Small intestine (tissue), 7 donors: ENCODE results near the gene PTAFR. TPM values are rescaled to one million over a fixed set of nuclear protein-coding genes. Genes with fewer than 3 reads are reported as not detected.

Experiments
- DNase-seq, 2 donors: peaks; one replicate each; pipeline versions ENCODE4 v3.0.0 to v3.0.0-alpha.2; 2013
- FAIRE-seq: peaks from 2 replicates; lab custom pipeline; 2012; peaks lifted over from hg19 to GRCh38; lab: Jason Lieb, UNC
- H3K27ac ChIP-seq, 3 donors: one replicate each; pipeline ENCODE4 v1.5.1; 2013; ENCODE audit warnings: low read length in 2 of 3, mild to moderate bottlenecking in 2 of 3, control low read depth in 1 of 3, inconsistent platforms in 1 of 3, low read depth in 1 of 3, moderate library complexity in 1 of 3
- H3K27me3 ChIP-seq, 3 donors: one replicate each; pipeline ENCODE4 v1.6.1; 2013; ENCODE audit warnings: low read length in 3 of 3, inconsistent platforms in 1 of 3; ENCODE audit not compliant: control insufficient read depth in 3 of 3, insufficient read depth in 3 of 3
- H3K36me3 ChIP-seq, 3 donors: one replicate each; pipeline ENCODE4 v1.6.1; 2013; ENCODE audit warnings: low read length in 3 of 3, inconsistent platforms in 1 of 3, low read depth in 1 of 3, mild to moderate bottlenecking in 1 of 3, moderate library complexity in 1 of 3; ENCODE audit not compliant: control insufficient read depth in 3 of 3, insufficient read depth in 2 of 3
- H3K4me1 ChIP-seq, 3 donors: one replicate each; pipeline ENCODE4 v1.6.1; 2013; ENCODE audit warnings: low read length in 2 of 3, inconsistent platforms in 1 of 3, low read depth in 1 of 3, mild to moderate bottlenecking in 1 of 3, moderate library complexity in 1 of 3; ENCODE audit not compliant: control insufficient read depth in 3 of 3, insufficient read depth in 2 of 3
- H3K4me3 ChIP-seq, 3 donors: one replicate each; pipeline ENCODE4 v1.5.1; 2013; ENCODE audit warnings: low read length in 3 of 3, control low read depth in 1 of 3, inconsistent platforms in 1 of 3, low read depth in 1 of 3, mild to moderate bottlenecking in 1 of 3, moderate library complexity in 1 of 3
- H3K9me3 ChIP-seq, 2 donors: one replicate each; pipeline ENCODE4 v1.6.1; 2013; ENCODE audit warnings: low read depth in 1 of 2, low read length in 1 of 2; ENCODE audit not compliant: control insufficient read depth in 2 of 2, insufficient read depth in 1 of 2
- WGBS, 3 donors: extraction: QIAGEN DNeasy Blood & Tissue Kit; methylation state at CpG; one replicate each; pipeline ENCODE4 v1.1.7; 2013; 5-methylcytosine and 5-hydroxymethylcytosine counted together
- polyA plus RNA-seq, 4 donors: library from polyadenylated mRNA; stranded (reverse) in 3 of 4; unstranded in 1 of 4; fragments of 200-250 nt in 3 of 4; fragments of 120-200 nt in 1 of 4; gene quantifications; one replicate each; pipeline versions ENCODE4 v1.2.1 to v1.2.3, GENCODE V29; 2013
- donor health status: healthy with polysubstance abuse.
- donor health status: control.
- donor health status: control.
- donor health status: Bipolar disorder and iron deficiency.
- donor health status: healthy.

Gene PTAFR
- polyA plus RNA-seq, 4 donors: 1.1 to 5.2 (median 2.6) TPM

- DNase-seq: no peak
- H3K27ac ChIP-seq: peak overlapping the region in 1 of 3 donors; percentile 2
- WGBS, 3 donors: 87 to 98% (median 87%) methylated on average over 4 of the region's 4 CpGs
- no peak for FAIRE-seq
- no peaks in the 10 kb centered on the region for H3K27me3 ChIP-seq
- H3K4me1 ChIP-seq: peaks cover 0 to 13% (median 10%) of the 10 kb centered on the region in 3 donors
- H3K9me3 ChIP-seq: no peaks in the 10 kb centered on the region
- H3K36me3 ChIP-seq: peaks cover 0 to 2% (median 0%) of the 10 kb centered on the region in 3 donors
- no peak overlapping the region for H3K4me3 ChIP-seq
Observed at GRCh38 chr1:28159243-28159642, 17.2 kb downstream of the PTAFR start.

GRCh38 chr1:28157894-28158293 is 18.6 kb downstream of the PTAFR start:
- Histone ChIP-seq H3K27ac (no peak overlapping the region), H3K4me3 (no peak overlapping the region), H3K27me3 (no peaks in the 10 kb centered on the region), H3K9me3 (no peaks in the 10 kb centered on the region), H3K36me3 (no peaks in the 10 kb centered on the region), H3K4me1 (peaks cover 0 to 7% (median 4%) of the 10 kb centered on the region in 3 donors)
- WGBS, 3 donors: 92 to 94% (median 93%) methylated on average over 8 of the region's 8 CpGs
- no peak for FAIRE-seq
- DNase-seq: no peak

GRCh38 chr1:28156821-28157220 is 19.7 kb downstream of the PTAFR start:
- Histone ChIP-seq H3K9me3 (no peaks in the 10 kb centered on the region), H3K27ac (no peak overlapping the region), H3K4me3 (no peak overlapping the region), H3K36me3 (no peaks in the 10 kb centered on the region), H3K27me3 (no peaks in the 10 kb centered on the region), H3K4me1 (peaks cover 0 to 5% (median 4%) of the 10 kb centered on the region in 3 donors)
- no peak for DNase-seq
- no peak for FAIRE-seq
- WGBS, 3 donors: 73 to 95% (median 82%) methylated on average over 4 of the region's 4 CpGs

GRCh38 chr1:28155628-28156027 is 20.9 kb downstream of the PTAFR start:
- no peak for FAIRE-seq
- no peak overlapping the region for H3K27ac ChIP-seq
- 84 to 91% (median 89%) methylated on average over 4 of the region's 4 CpGs for WGBS, 3 donors

GRCh38 chr1:28154078-28154594 is 22.4 kb downstream of the PTAFR start:
- H3K27ac ChIP-seq: no peak overlapping the region
- 68 to 76% (median 72%) methylated on average over 9 of the region's 9 CpGs for WGBS, 3 donors
- peaks cover 0 to 5% (median 0%) of the 10 kb centered on the region in 3 donors for H3K4me1 ChIP-seq
- no peak for DNase-seq
- no peak for FAIRE-seq
- H3K27me3 ChIP-seq: no peaks in the 10 kb centered on the region
- no peak overlapping the region for H3K4me3 ChIP-seq
- no peaks in the 10 kb centered on the region for H3K9me3 ChIP-seq
- H3K36me3 ChIP-seq: peaks cover 0 to 5% (median 0%) of the 10 kb centered on the region in 3 donors

More at GRCh38 chr1:28155628-28156027, 20.9 kb downstream of the PTAFR start:
- no peaks in the 10 kb centered on the region for H3K27me3 ChIP-seq
- no peaks in the 10 kb centered on the region for H3K9me3 ChIP-seq
- no peak overlapping the region for H3K4me3 ChIP-seq
- H3K36me3 ChIP-seq: no peaks in the 10 kb centered on the region
- DNase-seq: no peak
- peaks cover 0 to 5% (median 2%) of the 10 kb centered on the region in 3 donors for H3K4me1 ChIP-seq

GRCh38 chr1:28150125-28150780 is 26.2 kb downstream of the PTAFR start:
- no peak for DNase-seq
- no peaks in the 10 kb centered on the region for H3K9me3 ChIP-seq
- FAIRE-seq: no peak
- no peak overlapping the region for H3K27ac ChIP-seq
- H3K4me1 ChIP-seq: peaks cover 0 to 5% (median 0%) of the 10 kb centered on the region in 3 donors
- H3K27me3 ChIP-seq: no peaks in the 10 kb centered on the region
- H3K36me3 ChIP-seq: peaks cover 0 to 5% (median 0%) of the 10 kb centered on the region in 3 donors
- no peak overlapping the region for H3K4me3 ChIP-seq
- 94 to 96% (median 96%) methylated on average over 23 of the region's 23 CpGs for WGBS, 3 donors

GRCh38 chr1:28148880-28149195 is 27.7 kb downstream of the PTAFR start:
- H3K36me3 ChIP-seq: peaks cover 0 to 5% (median 0%) of the 10 kb centered on the region in 3 donors
- H3K27me3 ChIP-seq: no peaks in the 10 kb centered on the region
- no peak for DNase-seq
- no peak overlapping the region for H3K27ac ChIP-seq
- 87 to 100% (median 100%) methylated on average over 1 of the region's 1 CpG for WGBS, 3 donors
- no peak for FAIRE-seq
- no peak overlapping the region for H3K4me3 ChIP-seq
- H3K9me3 ChIP-seq: no peaks in the 10 kb centered on the region
- H3K4me1 ChIP-seq: no peaks in the 10 kb centered on the region

- Histone ChIP-seq H3K9me3 (no peaks in the 10 kb centered on the region), H3K4me1 (no peaks in the 10 kb centered on the region), H3K4me3 (no peak overlapping the region), H3K27me3 (no peaks in the 10 kb centered on the region), H3K27ac (no peak overlapping the region), H3K36me3 (peaks cover 0 to 5% (median 0%) of the 10 kb centered on the region in 3 donors)
- 77 to 87% (median 83%) methylated on average over 16 of the region's 16 CpGs for WGBS, 3 donors
- DNase-seq: no peak
- FAIRE-seq: no peak
Observed at GRCh38 chr1:28147264-28148094, 29.0 kb downstream of the PTAFR start.
